ENCODE data around the gene KAT2B. TPM values are rescaled to one million over a fixed set of nuclear protein-coding genes. Genes with fewer than 3 reads are reported as not detected.

Gene KAT2B
- total RNA-seq, 1 donor from 2014 or later = 94.3 TPM

DNA sequence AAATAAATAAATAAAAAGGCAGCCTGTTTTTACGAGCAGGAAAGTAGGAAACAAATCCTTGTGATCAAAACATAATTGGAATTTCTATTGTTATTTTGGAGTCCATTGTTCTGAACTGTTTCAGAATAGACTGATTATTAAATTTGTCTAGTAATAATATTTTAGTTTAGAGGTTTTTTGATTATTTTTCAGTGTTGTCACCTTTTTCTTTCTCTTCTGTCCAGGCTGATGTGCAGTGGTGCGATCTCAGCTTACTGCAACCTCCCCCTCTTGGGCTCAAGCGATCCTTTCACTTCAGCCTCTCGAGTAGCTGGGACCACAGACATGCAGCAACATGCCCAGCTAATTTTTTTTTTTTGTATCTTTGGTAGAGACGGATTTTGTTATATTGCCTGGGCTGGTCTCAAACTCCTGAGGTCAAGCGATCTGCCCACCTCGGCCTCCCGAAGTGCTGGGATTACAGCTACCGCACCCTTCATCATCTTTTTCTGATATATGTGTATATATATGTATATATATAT is 38.0 kb downstream of the KAT2B start:
- DNase-seq = no peak
- H3K4me3 ChIP-seq = no peak overlapping the region
- H3K27ac ChIP-seq (replicated peaks) = no peak overlapping the region
- H3K27me3 ChIP-seq (ENCODE audit: low read depth) = no peaks in the 10 kb centered on the region
- H3K36me3 ChIP-seq = no peaks in the 10 kb centered on the region
- peaks cover 54% of the 10 kb centered on the region for H3K4me1 ChIP-seq
- no peaks in the 10 kb centered on the region for H3K9me3 ChIP-seq (replicated peaks)
- intact Hi-C loops (cut with micrococcal nuclease) = no loop called here
- TF ChIP-seq, protein P1, sequence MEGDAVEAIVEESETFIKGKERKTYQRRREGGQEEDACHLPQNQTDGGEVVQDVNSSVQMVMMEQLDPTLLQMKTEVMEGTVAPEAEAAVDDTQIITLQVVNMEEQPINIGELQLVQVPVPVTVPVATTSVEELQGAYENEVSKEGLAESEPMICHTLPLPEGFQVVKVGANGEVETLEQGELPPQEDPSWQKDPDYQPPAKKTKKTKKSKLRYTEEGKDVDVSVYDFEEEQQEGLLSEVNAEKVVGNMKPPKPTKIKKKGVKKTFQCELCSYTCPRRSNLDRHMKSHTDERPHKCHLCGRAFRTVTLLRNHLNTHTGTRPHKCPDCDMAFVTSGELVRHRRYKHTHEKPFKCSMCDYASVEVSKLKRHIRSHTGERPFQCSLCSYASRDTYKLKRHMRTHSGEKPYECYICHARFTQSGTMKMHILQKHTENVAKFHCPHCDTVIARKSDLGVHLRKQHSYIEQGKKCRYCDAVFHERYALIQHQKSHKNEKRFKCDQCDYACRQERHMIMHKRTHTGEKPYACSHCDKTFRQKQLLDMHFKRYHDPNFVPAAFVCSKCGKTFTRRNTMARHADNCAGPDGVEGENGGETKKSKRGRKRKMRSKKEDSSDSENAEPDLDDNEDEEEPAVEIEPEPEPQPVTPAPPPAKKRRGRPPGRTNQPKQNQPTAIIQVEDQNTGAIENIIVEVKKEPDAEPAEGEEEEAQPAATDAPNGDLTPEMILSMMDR (IDR thresholded peaks at IDR 0.05; ENCODE audit: borderline replicate concordance) = no peak

DNA sequence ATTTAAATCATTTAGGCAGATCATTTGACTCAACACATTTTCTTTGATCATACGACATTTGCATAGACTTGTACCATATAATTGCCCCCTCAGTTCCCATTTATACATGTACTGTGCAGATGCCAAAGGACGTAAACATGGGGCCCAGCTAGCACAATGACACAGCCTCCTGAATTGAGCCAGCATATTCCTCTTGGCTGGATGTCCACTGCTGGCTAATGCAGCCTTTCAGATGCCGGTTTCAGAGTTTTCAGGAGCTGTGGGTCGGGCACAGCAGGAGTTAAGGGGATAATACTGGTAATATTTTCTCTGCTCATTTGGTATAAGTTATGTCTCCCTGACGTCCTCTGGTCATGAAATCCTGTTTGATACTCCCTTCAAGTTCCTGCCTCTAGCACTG is 39.4 kb downstream of the KAT2B start:
- no peak overlapping the region for H3K4me3 ChIP-seq
- intact Hi-C loops (cut with micrococcal nuclease) = no loop called here
- DNase-seq = no peak
- TF ChIP-seq, protein P1 (IDR thresholded peaks at IDR 0.05; ENCODE audit: borderline replicate concordance) = no peak
- peaks cover 54% of the 10 kb centered on the region for H3K4me1 ChIP-seq
- H3K27me3 ChIP-seq (ENCODE audit: low read depth) = no peaks in the 10 kb centered on the region
- no peaks in the 10 kb centered on the region for H3K9me3 ChIP-seq (replicated peaks)
- H3K36me3 ChIP-seq = no peaks in the 10 kb centered on the region
- peak overlapping the region; percentile 85 for H3K27ac ChIP-seq (replicated peaks)

DNA sequence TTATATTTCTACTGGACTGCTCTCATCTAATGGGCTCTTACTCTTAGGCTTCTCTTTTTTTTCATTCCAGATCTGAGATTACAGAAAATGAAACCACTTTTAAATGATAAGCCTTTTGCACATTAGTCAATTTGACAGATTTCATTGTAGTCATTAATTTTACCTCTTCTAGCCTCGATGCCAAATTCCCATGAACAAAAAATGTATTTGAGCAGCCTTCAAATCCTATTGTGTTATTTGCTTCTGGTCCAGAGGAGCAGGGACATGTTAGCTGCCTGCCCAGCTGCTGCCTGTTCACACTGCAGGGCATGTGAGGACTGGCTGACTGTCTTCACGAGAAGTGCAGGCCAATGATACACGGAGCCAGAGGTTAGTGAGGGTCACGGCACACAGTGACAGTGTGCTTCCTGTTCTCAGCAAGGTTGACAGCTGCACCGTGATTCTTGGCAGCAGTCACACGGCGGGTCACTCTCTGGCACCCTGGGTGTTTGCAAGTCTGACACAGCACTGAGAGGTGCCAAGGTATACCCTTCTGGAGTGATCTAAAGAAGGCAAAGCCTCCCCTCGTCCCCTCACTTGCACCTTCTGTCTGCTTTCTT is 40.8 kb downstream of the KAT2B start:
- intact Hi-C loops (cut with micrococcal nuclease) = no loop called here
- Histone ChIP-seq H3K4me1 (peaks cover 50% of the 10 kb centered on the region), H3K27me3 (ENCODE audit: low read depth) (no peaks in the 10 kb centered on the region), H3K9me3 (replicated peaks) (no peaks in the 10 kb centered on the region), H3K4me3 (peak overlapping the region; percentile 12), H3K27ac (replicated peaks) (peak overlapping the region; percentile 85), H3K36me3 (peaks cover 6% of the 10 kb centered on the region)
- TF ChIP-seq, protein P1 (IDR thresholded peaks at IDR 0.05; ENCODE audit: borderline replicate concordance) = no peak
- peak; percentile 84 for DNase-seq

DNA sequence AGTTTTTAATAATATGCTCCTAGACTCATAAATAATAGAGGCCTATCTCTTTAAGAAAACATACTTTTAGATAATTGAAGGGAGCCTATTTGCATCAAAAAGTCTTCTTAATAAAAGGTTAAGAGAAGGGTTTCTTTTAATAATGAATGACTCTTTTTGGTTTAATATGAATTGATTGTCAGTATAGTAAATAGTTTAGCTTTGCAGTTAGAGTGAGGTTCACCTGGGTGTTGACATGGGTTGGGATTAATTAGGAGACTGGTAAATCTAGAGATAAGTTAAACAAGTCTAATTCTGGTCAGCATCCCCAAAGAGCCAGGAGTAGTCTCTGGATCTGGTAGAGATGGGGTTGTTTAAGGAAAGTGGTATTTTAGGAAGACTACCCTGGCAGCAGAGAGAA is 43.0 kb downstream of the KAT2B start:
- TF ChIP-seq, protein P1 (IDR thresholded peaks at IDR 0.05; ENCODE audit: borderline replicate concordance) = no peak
- Histone ChIP-seq H3K4me1 (peaks cover 44% of the 10 kb centered on the region), H3K27ac (replicated peaks) (peak overlapping the region; percentile 15), H3K36me3 (peaks cover 10% of the 10 kb centered on the region), H3K9me3 (replicated peaks) (no peaks in the 10 kb centered on the region), H3K4me3 (no peak overlapping the region), H3K27me3 (ENCODE audit: low read depth) (no peaks in the 10 kb centered on the region)
- DNase-seq = no peak
- intact Hi-C loops (cut with micrococcal nuclease) = no loop called here

- H3K9me3 ChIP-seq (replicated peaks) = peaks cover 3% of the 10 kb centered on the region
- peaks cover 10% of the 10 kb centered on the region for H3K36me3 ChIP-seq
- H3K27me3 ChIP-seq (ENCODE audit: low read depth) = no peaks in the 10 kb centered on the region
- H3K4me1 ChIP-seq = peaks cover 44% of the 10 kb centered on the region
- TF ChIP-seq, protein P1 (IDR thresholded peaks at IDR 0.05; ENCODE audit: borderline replicate concordance) = no peak
- intact Hi-C loops (cut with micrococcal nuclease) = no loop called here
- DNase-seq = no peak
- H3K4me3 ChIP-seq = no peak overlapping the region
- peak overlapping the region; percentile 11 for H3K27ac ChIP-seq (replicated peaks)
These were observed 43.7 kb downstream of the KAT2B start for GRCh38 chr3:20083953-20084352.
